GM10847 (cell line): ENCODE results near the gene STXBP4.

Source experiments
- POLR2A ChIP-seq: IDR thresholded peaks from 2 replicates; pipeline ENCODE4 v1.6.1; 2011; ENCODE audit not compliant: insufficient read length; ENCODE audit errors: extremely low read depth

The STXBP4 gene

GRCh38 chr17:55190748-55191147, 222.2 kb downstream of the STXBP4 start:
- TF ChIP-seq POLR2A, result no peak

- no peak for TF ChIP-seq POLR2A
Measured at GRCh38 chr17:55198690-55199370, 230.3 kb downstream of the STXBP4 start.

- TF ChIP-seq POLR2A, result no peak
Measured at GRCh38 chr17:55200904-55201303, 232.3 kb downstream of the STXBP4 start.

GRCh38 chr17:55201308-55201932, 232.9 kb downstream of the STXBP4 start:
- TF ChIP-seq POLR2A, result no peak

GRCh38 chr17:55202896-55203295, 234.3 kb downstream of the STXBP4 start:
- TF ChIP-seq POLR2A, result no peak

- no peak for TF ChIP-seq POLR2A
Measured at GRCh38 chr17:55208078-55208812, 239.7 kb downstream of the STXBP4 start.

- TF ChIP-seq POLR2A, result no peak
Measured at GRCh38 chr17:55210292-55210691, 241.7 kb downstream of the STXBP4 start.

- TF ChIP-seq POLR2A, result no peak
Measured at GRCh38 chr17:55212880-55213279, 244.3 kb downstream of the STXBP4 start.

GRCh38 chr17:55215711-55216110, 247.1 kb downstream of the STXBP4 start:
- TF ChIP-seq POLR2A, result no peak

GRCh38 chr17:55216888-55217287, 248.3 kb downstream of the STXBP4 start:
- TF ChIP-seq POLR2A, result no peak

- no peak for TF ChIP-seq POLR2A
Measured at GRCh38 chr17:55219459-55219858, 250.9 kb downstream of the STXBP4 start.

- TF ChIP-seq POLR2A, result no peak
Measured at GRCh38 chr17:55219934-55220333, 251.4 kb downstream of the STXBP4 start.
